ENCODE results near the gene CILP.
"Not testable (repeated sequence)": the region's sequence is repeated elsewhere in the genome, so short reads cannot be mapped to it uniquely, and the experiment has no call there.

Gene CILP

GRCh38 chr15:65245096-65245856 is 34.0 kb upstream of the CILP start:
- no peak overlapping the region for H2AFZ ChIP-seq (ENCODE audit: low read depth, low read length)
- H3K79me2 ChIP-seq (ENCODE audit: low read length), result no peaks in the 10 kb centered on the region
- no peak overlapping the region for H3K27ac ChIP-seq (ENCODE audit: low read length)
- TF ChIP-seq EZH2phosphoT487 (IDR thresholded peaks at IDR 0.05; ENCODE audit: low read depth) (no peak), CTCF (IDR thresholded peaks at IDR 0.05; ENCODE audit: low read depth, low read length) (no peak)
- H3K9me3 ChIP-seq (ENCODE audit: insufficient read depth, low read length), result no peaks in the 10 kb centered on the region
- peaks cover 13% of the 10 kb centered on the region for H3K4me1 ChIP-seq (ENCODE audit: low read length)
- no peak overlapping the region for H3K9ac ChIP-seq (ENCODE audit: low read length)
- H3K4me3 ChIP-seq (ENCODE audit: low read length), result no peak overlapping the region
- no peak overlapping the region for H3K4me2 ChIP-seq (ENCODE audit: low read length)
- no peaks in the 10 kb centered on the region for H4K20me1 ChIP-seq (ENCODE audit: insufficient read depth, low read length)
- no peaks in the 10 kb centered on the region for H3K36me3 ChIP-seq (replicated peaks; ENCODE audit: low read depth, low read length)
- no peaks in the 10 kb centered on the region for H3K27me3 ChIP-seq (ENCODE audit: low read depth, low read length)

- Histone ChIP-seq H3K4me1 (ENCODE audit: low read length) (peaks cover 6% of the 10 kb centered on the region), H3K79me2 (ENCODE audit: low read length) (no peaks in the 10 kb centered on the region), H3K9ac (ENCODE audit: low read length) (no peak overlapping the region), H3K4me2 (ENCODE audit: low read length) (no peak overlapping the region), H3K27ac (ENCODE audit: low read length) (no peak overlapping the region), H2AFZ (ENCODE audit: low read depth, low read length) (no peak overlapping the region), H4K20me1 (ENCODE audit: insufficient read depth, low read length) (no peaks in the 10 kb centered on the region), H3K9me3 (ENCODE audit: insufficient read depth, low read length) (no peaks in the 10 kb centered on the region), H3K4me3 (ENCODE audit: low read length) (no peak overlapping the region), H3K27me3 (ENCODE audit: low read depth, low read length) (no peaks in the 10 kb centered on the region), H3K36me3 (replicated peaks; ENCODE audit: low read depth, low read length) (no peaks in the 10 kb centered on the region)
- TF ChIP-seq CTCF (IDR thresholded peaks at IDR 0.05; ENCODE audit: low read depth, low read length) (no peak), EZH2phosphoT487 (IDR thresholded peaks at IDR 0.05; ENCODE audit: low read depth) (no peak)
Observed at GRCh38 chr15:65244638-65245037, 33.4 kb upstream of the CILP start.

GRCh38 chr15:65236443-65236842 is 25.2 kb upstream of the CILP start:
- not testable (repeated sequence) for H3K4me1 ChIP-seq (ENCODE audit: low read length); H3K9me3 ChIP-seq (ENCODE audit: insufficient read depth, low read length); H4K20me1 ChIP-seq (ENCODE audit: insufficient read depth, low read length); H3K27me3 ChIP-seq (ENCODE audit: low read depth, low read length); H2AFZ ChIP-seq (ENCODE audit: low read depth, low read length); H3K27ac ChIP-seq (ENCODE audit: low read length); H3K79me2 ChIP-seq (ENCODE audit: low read length); H3K36me3 ChIP-seq (replicated peaks; ENCODE audit: low read depth, low read length); H3K4me2 ChIP-seq (ENCODE audit: low read length); H3K9ac ChIP-seq (ENCODE audit: low read length); H3K4me3 ChIP-seq (ENCODE audit: low read length)

GRCh38 chr15:65233696-65234095 is 22.4 kb upstream of the CILP start:
- H4K20me1 ChIP-seq (ENCODE audit: insufficient read depth, low read length), result no peaks in the 10 kb centered on the region
- no peaks in the 10 kb centered on the region for H3K79me2 ChIP-seq (ENCODE audit: low read length)
- H3K36me3 ChIP-seq (replicated peaks; ENCODE audit: low read depth, low read length), result no peaks in the 10 kb centered on the region
- H3K9me3 ChIP-seq (ENCODE audit: insufficient read depth, low read length), result no peaks in the 10 kb centered on the region
- H3K9ac ChIP-seq (ENCODE audit: low read length), result no peak overlapping the region
- H3K27me3 ChIP-seq (ENCODE audit: low read depth, low read length), result no peaks in the 10 kb centered on the region
- H2AFZ ChIP-seq (ENCODE audit: low read depth, low read length), result no peak overlapping the region
- H3K4me3 ChIP-seq (ENCODE audit: low read length), result no peak overlapping the region
- peaks cover 8% of the 10 kb centered on the region; the same call in 1 of the 2 replicates for H3K4me1 ChIP-seq (ENCODE audit: low read length)
- no peak overlapping the region for H3K4me2 ChIP-seq (ENCODE audit: low read length)
- no peak overlapping the region for H3K27ac ChIP-seq (ENCODE audit: low read length)
- TF ChIP-seq EZH2phosphoT487 (IDR thresholded peaks at IDR 0.05; ENCODE audit: low read depth), result no peak
- TF ChIP-seq CTCF (IDR thresholded peaks at IDR 0.05; ENCODE audit: low read depth, low read length), result no peak

All from OCI-LY3 (cell line).